Measurements from ENCODE around the gene EGR2.

EGR2 gene

DNA sequence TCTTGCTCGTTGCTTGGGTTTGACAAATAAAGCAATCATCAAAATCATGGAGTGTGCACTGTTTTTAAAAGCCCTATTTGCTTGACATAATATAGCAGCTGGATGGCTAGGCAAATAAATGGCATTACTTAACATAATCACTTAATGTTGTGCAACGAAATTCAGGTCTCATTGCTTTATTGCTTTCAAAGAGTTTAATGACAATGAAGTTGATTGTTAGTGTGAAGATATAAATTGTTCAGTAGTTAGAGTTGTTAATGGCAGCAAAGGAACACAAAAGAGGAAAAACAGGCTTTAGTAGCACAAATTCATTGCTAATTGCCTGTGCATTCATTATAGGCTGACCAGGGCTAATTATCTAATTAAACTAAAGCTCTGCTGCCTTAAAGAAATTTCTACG, 19.3 kb downstream of the EGR2 start:
- H3K79me2 ChIP-seq (ENCODE audit: insufficient read depth, low read length): no peaks in the 10 kb centered on the region
- H3K27ac ChIP-seq (ENCODE audit: low read depth, low read length): no peak overlapping the region
- H3K27me3 ChIP-seq (ENCODE audit: low read length): no peaks in the 10 kb centered on the region; the same call in 1 of the 2 replicates
- H3K4me3 ChIP-seq (ENCODE audit: insufficient read depth, low read length, poor library complexity, severe bottlenecking): no peak overlapping the region
- H2AFZ ChIP-seq (ENCODE audit: low read depth, low read length, severe bottlenecking): no peak overlapping the region
- TF ChIP-seq, protein P1, sequence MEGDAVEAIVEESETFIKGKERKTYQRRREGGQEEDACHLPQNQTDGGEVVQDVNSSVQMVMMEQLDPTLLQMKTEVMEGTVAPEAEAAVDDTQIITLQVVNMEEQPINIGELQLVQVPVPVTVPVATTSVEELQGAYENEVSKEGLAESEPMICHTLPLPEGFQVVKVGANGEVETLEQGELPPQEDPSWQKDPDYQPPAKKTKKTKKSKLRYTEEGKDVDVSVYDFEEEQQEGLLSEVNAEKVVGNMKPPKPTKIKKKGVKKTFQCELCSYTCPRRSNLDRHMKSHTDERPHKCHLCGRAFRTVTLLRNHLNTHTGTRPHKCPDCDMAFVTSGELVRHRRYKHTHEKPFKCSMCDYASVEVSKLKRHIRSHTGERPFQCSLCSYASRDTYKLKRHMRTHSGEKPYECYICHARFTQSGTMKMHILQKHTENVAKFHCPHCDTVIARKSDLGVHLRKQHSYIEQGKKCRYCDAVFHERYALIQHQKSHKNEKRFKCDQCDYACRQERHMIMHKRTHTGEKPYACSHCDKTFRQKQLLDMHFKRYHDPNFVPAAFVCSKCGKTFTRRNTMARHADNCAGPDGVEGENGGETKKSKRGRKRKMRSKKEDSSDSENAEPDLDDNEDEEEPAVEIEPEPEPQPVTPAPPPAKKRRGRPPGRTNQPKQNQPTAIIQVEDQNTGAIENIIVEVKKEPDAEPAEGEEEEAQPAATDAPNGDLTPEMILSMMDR (IDR thresholded peaks at IDR 0.05; ENCODE audit: insufficient read depth, low read length, poor library complexity, severe bottlenecking): no peak
- no peak for TF ChIP-seq EZH2phosphoT487 (conservative IDR thresholded peaks at IDR 0.05; ENCODE audit: low read length)
- no peak overlapping the region for H3K4me2 ChIP-seq (ENCODE audit: low read depth, low read length, poor library complexity, severe bottlenecking)
- H3F3A ChIP-seq (ENCODE audit: insufficient read depth): no peaks in the 10 kb centered on the region
- no peaks in the 10 kb centered on the region for H3K9me3 ChIP-seq (ENCODE audit: insufficient read depth, low read length)
- H3K9me2 ChIP-seq (replicated peaks; ENCODE audit: insufficient read depth, low read length): no peaks in the 10 kb centered on the region
- H3K9ac ChIP-seq (ENCODE audit: low read length): no peak overlapping the region
- no peaks in the 10 kb centered on the region for H4K20me1 ChIP-seq (ENCODE audit: low read depth, low read length)
- H3K36me3 ChIP-seq (ENCODE audit: low read length): no peaks in the 10 kb centered on the region

DNA sequence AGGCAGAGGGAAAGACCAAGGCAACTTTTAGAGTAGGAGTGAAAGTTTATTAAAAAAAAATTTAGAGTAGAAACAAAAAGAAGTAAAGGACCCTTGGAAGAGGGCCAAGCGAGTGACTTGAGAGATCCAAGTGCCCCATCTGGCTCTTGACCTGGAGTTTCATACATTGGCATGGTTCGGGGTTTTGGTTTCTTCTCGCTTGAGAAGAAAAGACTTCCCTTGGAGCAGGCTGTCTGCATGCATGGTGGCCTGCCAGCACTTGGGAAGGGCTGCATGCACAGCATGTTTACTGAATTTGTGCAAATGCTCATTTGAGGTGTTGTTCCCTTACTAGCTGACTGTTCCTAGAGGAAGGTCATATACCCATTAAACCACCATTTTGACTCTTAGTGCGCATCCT, 20.4 kb downstream of the EGR2 start:
- Histone ChIP-seq H3K9me2 (replicated peaks; ENCODE audit: insufficient read depth, low read length) (no peaks in the 10 kb centered on the region), H3K27ac (ENCODE audit: low read depth, low read length) (no peak overlapping the region), H3K4me3 (ENCODE audit: insufficient read depth, low read length, poor library complexity, severe bottlenecking) (no peak overlapping the region), H3K36me3 (ENCODE audit: low read length) (no peaks in the 10 kb centered on the region), H3K9ac (ENCODE audit: low read length) (no peak overlapping the region), H3F3A (ENCODE audit: insufficient read depth) (no peaks in the 10 kb centered on the region), H3K27me3 (ENCODE audit: low read length) (no peaks in the 10 kb centered on the region; the same call in 1 of the 2 replicates), H3K9me3 (ENCODE audit: insufficient read depth, low read length) (no peaks in the 10 kb centered on the region), H3K4me2 (ENCODE audit: low read depth, low read length, poor library complexity, severe bottlenecking) (no peak overlapping the region), H4K20me1 (ENCODE audit: low read depth, low read length) (no peaks in the 10 kb centered on the region), H2AFZ (ENCODE audit: low read depth, low read length, severe bottlenecking) (no peak overlapping the region), H3K79me2 (ENCODE audit: insufficient read depth, low read length) (no peaks in the 10 kb centered on the region)
- no peak for TF ChIP-seq EZH2phosphoT487 (conservative IDR thresholded peaks at IDR 0.05; ENCODE audit: low read length)
- TF ChIP-seq, protein P1 (IDR thresholded peaks at IDR 0.05; ENCODE audit: insufficient read depth, low read length, poor library complexity, severe bottlenecking): no peak

DNA sequence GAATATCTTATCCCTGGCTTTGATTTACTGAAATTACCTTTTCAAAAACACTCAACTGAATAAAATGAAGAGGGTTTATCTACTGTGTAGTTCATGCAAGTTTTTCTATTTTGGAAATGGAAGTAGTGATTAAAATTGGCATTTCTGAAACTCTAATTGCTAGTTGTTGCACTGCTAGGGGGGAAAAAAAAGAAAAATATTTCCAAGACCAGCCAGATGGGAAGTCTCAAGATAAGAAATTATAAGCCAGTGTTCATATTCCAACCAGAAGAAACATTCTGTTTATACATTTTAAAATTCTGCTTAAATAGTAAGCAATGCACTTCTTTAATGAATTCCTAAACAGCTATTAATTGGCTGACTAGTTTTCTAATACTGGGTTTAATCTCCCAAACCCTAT, 21.1 kb downstream of the EGR2 start:
- Histone ChIP-seq H4K20me1 (ENCODE audit: low read depth, low read length) (no peaks in the 10 kb centered on the region), H3K4me3 (ENCODE audit: insufficient read depth, low read length, poor library complexity, severe bottlenecking) (no peak overlapping the region), H3K27me3 (ENCODE audit: low read length) (no peaks in the 10 kb centered on the region; the same call in 1 of the 2 replicates), H3K9ac (ENCODE audit: low read length) (no peak overlapping the region), H3K79me2 (ENCODE audit: insufficient read depth, low read length) (no peaks in the 10 kb centered on the region), H3F3A (ENCODE audit: insufficient read depth) (no peaks in the 10 kb centered on the region), H3K4me2 (ENCODE audit: low read depth, low read length, poor library complexity, severe bottlenecking) (no peak overlapping the region), H3K9me2 (replicated peaks; ENCODE audit: insufficient read depth, low read length) (no peaks in the 10 kb centered on the region), H3K36me3 (ENCODE audit: low read length) (no peaks in the 10 kb centered on the region), H3K9me3 (ENCODE audit: insufficient read depth, low read length) (no peaks in the 10 kb centered on the region), H2AFZ (ENCODE audit: low read depth, low read length, severe bottlenecking) (no peak overlapping the region), H3K27ac (ENCODE audit: low read depth, low read length) (no peak overlapping the region)
- TF ChIP-seq, protein P1 (IDR thresholded peaks at IDR 0.05; ENCODE audit: insufficient read depth, low read length, poor library complexity, severe bottlenecking): no peak
- no peak for TF ChIP-seq EZH2phosphoT487 (conservative IDR thresholded peaks at IDR 0.05; ENCODE audit: low read length)
